Measurements from ENCODE around the gene PTPMT1.
"Not testable (repeated sequence)": the region's sequence is repeated elsewhere in the genome, so short reads cannot be mapped to it uniquely, and the experiment has no call there.

PTPMT1 gene

GRCh38 chr11:47565340-47566148 lies at the start of gene PTPMT1:
TSS of gene PTPMT1 (plus strand) at chr11:47565599. CDS start at chr11:47565623, 24 bp downstream.
- peak; percentile 13 for DNase-seq

DNA sequence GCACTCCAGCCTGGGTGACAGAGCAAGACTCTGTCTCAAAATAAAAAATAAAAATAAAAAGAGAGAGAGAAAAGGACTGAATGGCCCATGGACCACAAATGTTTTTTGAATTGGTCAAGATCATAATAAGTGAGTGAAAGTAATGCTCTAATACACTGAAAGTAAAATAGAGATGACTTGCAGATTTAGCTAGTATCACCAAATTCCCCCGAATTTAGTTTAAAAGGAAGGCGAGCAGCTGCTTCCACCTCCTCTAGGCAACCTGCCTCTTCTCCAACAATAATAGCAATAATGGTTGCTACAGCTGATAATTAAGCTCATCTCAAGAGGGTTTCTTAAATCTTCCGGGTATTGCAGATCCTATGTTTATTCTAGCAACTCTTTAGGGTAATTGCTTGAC lies 49.2 kb upstream of the PTPMT1 start:
- DNase-seq = peak; percentile 86

GRCh38 chr11:47516984-47517853 lies 48.2 kb upstream of the PTPMT1 start:
- DNase-seq = no peak

- no peak for DNase-seq
Observed at GRCh38 chr11:47518212-47518964, 47.0 kb upstream of the PTPMT1 start.

DNA sequence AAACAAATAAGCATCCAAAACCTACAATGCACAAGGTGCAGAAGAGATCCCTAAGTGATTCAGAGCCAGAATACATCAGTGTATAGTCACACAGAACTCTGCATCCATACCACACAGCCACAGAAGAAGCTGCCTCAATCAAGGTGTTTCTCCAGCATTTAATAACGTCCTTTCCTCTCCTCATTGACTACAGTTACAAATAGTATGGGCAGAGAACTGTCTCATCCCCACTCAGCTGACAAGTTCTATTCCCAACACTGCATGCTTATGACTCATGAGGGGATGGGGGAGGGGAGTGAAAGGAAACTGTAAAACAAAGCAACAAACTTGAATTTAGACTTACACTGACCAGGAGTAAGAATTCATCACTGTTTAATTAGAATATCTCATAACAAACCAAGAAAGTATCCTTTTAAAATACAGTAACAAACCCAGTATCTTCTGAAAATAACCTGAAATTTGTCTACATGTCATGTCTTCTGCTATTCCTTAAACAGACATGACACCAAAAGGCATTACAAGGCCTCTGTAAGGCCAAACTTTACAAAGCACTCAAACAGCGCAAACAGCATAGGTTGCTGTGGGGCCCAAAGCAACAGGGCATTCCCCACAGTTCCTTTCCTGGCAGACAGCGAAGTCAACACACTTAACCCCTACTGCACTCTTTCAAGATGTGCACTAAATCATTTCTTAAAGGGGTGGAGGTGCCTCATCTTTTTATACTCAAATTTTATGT lies 41.7 kb upstream of the PTPMT1 start:
- DNase-seq = no peak

- DNase-seq = no peak
Observed at GRCh38 chr11:47524291-47524874, 41.0 kb upstream of the PTPMT1 start.

DNA sequence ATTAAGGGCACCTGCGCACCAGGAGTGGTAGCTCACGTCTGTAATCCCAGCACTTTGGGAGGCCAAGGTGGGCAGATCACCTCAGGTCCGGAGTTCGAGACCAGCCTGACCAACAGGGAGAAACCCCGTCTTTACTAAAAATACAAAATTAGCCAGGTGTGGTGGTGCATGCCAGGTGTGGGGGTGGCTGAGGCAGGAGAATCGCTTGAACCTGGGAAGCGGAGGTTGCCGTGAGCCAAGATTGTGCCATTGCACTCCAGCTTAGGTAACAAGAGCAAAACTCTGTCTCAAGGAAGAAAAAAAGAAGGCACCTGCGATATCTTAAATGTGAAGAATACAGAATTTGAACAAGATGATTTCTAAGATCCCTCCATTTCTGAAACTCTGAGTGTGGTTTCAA lies 39.4 kb upstream of the PTPMT1 start:
- not testable (repeated sequence) for DNase-seq

DNA sequence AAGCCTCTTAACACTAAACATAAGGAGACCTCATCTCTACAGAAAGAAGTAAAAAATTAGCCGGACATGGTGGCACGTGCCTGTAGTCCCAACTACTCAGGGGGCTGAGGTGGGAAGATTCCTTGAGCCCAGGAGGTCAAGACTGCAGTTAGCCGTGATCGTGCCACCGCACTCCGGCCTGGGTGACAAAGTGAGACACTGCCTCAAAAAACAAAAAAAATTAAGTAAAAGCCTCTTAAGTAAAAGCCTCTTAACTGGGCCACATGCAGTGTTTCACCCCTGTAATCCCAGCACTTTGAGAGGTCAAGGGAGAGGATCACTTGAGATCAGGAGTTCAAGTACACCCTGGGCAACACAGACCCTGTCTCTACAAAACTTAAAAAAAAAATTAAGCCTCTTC lies 38.2 kb upstream of the PTPMT1 start:
- DNase-seq = no peak

GRCh38 chr11:47529951-47530350 lies 35.4 kb upstream of the PTPMT1 start:
- DNase-seq = no peak

DNA sequence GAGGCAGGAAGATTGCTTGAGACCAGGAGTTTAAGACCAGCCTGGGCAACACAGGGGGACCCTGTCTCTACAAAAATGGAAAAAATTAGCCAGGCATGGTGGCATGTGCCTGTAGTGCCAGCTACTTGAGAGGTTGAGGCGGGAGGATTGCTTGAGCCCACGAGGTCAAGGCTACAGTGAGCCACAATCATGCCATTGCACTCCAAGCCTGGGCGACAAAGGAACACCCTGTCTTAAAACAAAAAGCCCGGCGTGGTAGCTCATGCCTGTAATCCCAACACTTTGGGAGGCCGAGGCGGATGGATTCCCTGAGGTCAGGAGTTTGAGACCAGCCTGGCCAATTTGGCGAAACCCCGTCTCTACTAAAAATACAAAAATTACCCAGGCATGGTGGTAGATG lies 34.7 kb upstream of the PTPMT1 start:
- DNase-seq = not testable (repeated sequence)

- no peak for DNase-seq
Observed at GRCh38 chr11:47531666-47532065, 33.7 kb upstream of the PTPMT1 start.

DNA sequence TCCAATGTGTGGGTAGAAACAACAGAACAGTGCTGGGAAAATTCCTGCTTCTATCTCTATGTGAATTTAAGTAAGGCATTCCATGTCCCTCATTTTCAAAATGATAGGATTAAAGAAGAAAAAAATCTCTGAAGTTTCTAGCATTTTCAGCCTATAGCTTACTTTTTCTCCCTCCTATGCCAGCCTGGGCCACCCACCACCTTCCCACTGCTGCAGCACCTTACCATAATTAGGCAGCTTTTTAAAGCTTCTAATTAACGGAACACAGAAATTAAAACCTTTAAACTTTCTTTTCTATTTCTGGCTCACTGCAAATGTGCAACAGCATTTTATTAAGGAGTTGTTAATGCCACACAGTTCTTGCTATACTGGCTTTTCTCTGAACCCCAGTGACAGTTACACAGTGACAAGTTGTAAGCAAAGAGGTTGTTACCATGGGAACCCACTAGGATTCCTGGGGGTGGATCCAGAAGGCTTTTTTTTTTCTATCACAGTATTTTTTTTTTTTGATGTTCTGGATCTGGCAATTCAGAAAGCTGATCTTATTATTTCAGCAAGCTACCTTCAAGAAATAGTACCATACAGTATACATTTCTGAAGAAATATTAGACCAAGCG lies 32.7 kb upstream of the PTPMT1 start:
- no peak for DNase-seq

- DNase-seq = no peak
Observed at GRCh38 chr11:47533690-47534151, 31.7 kb upstream of the PTPMT1 start.

DNA sequence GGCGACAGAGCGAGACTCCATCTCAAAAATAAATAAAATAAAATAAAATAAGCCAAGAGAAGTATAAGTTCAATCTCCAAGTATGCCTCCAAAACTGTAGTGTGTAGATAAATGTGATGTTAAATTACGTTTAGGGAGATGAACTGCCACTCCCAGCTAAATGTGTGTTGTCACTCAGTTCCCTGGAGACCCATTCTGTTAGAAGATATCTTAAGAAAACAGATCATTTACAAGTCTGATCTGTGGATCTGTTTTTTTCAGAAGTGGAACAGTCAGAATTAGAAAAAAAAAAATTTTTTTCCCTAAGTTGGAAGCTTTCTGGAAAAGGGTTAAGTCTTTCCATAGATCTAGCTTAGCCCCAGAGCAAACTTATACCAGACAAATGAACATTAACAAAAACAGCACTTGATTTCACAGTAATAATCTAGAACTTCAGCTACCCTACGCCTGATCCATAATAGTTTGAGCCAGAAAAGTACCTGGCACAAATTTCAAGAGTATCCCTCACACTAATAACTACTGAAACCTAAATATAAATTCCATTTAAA lies 30.6 kb upstream of the PTPMT1 start:
- DNase-seq = no peak

- no peak for DNase-seq
Observed at GRCh38 chr11:47536915-47537314, 28.5 kb upstream of the PTPMT1 start.

DNA sequence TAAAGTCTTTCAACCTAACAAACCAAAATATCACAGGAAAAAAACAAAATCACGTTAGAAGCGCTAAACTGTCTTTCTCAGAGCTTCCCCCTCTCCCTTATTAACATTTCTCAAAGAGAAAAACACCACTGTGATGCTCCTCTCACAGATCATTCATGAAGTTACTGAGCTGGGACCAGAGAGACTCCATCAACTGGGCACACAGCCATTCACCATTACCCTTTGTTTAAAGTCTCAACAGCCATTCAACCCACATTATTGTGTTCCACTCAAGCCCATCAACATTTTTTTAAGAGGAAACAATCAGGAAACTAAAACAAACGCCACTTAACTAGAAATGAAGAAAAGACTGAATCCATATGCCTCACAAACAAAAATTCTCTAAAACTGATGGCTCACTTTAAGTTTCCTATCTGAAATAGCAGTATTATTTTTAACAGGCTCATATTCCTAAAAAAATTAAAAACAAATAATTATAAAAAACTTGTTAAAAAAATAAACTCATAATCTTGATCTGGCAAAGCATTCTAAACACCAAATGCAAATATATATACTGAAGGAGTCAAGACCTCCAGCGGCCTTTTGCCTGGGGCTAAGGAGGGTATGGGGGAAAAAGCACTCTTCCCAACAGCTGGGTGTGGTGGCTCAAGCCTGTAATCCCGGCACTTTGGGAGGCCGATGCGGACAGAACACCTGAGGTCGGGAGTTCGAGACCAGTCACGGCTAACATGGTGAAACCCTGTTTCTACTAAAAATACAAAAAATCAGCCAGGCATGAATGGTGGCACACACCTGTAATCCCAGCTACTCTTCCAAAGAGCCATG lies 26.4 kb upstream of the PTPMT1 start:
- DNase-seq = peak; percentile 93

GRCh38 chr11:47539681-47540039 lies 25.7 kb upstream of the PTPMT1 start:
- DNase-seq = peak; percentile 24

- no peak for DNase-seq
Observed at GRCh38 chr11:47541070-47541469, 24.3 kb upstream of the PTPMT1 start.

DNA sequence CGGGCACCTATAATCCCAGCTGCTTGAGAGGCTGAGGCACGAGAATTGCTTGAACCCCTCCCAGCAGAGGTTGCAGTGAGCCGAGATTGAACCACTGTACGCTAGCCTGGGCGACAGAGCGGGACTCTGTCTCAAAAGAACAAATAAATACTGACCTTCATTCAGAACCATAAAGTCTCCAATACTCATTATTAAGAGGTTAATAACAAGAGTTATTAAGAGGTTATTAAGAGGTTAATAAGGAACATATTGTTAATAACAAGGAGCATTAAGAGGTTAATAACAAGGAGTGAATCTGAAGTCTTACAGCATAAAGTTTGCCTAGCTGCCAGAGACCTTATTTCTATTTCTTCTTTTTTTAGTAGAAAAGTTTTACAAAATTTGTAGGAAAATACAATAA lies 20.1 kb upstream of the PTPMT1 start:
- DNase-seq = no peak

GRCh38 chr11:47546274-47546673 lies 19.1 kb upstream of the PTPMT1 start:
- not testable (repeated sequence) for DNase-seq

Data from NCI-H1105 treated with DMSO at 0.1 percent for 48 hours (cell line).